ENCODE data around the gene TMPRSS9. TPM values are rescaled to one million over a fixed set of nuclear protein-coding genes. Genes with fewer than 3 reads are reported as not detected.

The TMPRSS9 gene
- total and polyA plus RNA-seq, 2 of the 13 experiments (the other 11 are each of a cell fraction or from before 2014, with no cell fraction given), result 2.5 to 5.2 TPM

- TF ChIP-seq AFF4 (CRISPR knock-in tag; IDR thresholded peaks at IDR 0.05), result no peak
- TF ChIP-seq ARID2 (CRISPR knock-in tag; IDR thresholded peaks at IDR 0.05; ENCODE audit: borderline replicate concordance), result no peak
- no peak for TF ChIP-seq ZNF761 (CRISPR knock-in tag; conservative IDR thresholded peaks at IDR 0.05)
- TF ChIP-seq ZNF142 (CRISPR knock-in tag; IDR thresholded peaks at IDR 0.05), result peak; percentile 74; the same call in 1 of the 2 replicates
- no peak for TF ChIP-seq ARNT (IDR thresholded peaks at IDR 0.05)
- no peak for TF ChIP-seq RELA (CRISPR knock-in tag; IDR thresholded peaks at IDR 0.05)
- TF ChIP-seq THAP8 (CRISPR knock-in tag; IDR thresholded peaks at IDR 0.05; ENCODE audit: borderline replicate concordance), result no peak
- no peak for TF ChIP-seq ZNF589 (CRISPR knock-in tag; conservative IDR thresholded peaks at IDR 0.05)
- TF ChIP-seq ZNF34 (CRISPR knock-in tag; IDR thresholded peaks at IDR 0.05; ENCODE audit: borderline replicate concordance), result peak; percentile 44; the same call in 1 of the 2 replicates
- no peak for TF ChIP-seq NR2F2 (IDR thresholded peaks at IDR 0.05; ENCODE audit: borderline replicate concordance, low read depth)
- peak; percentile 67 for TF ChIP-seq ZNF292 (CRISPR knock-in tag; IDR thresholded peaks at IDR 0.05; ENCODE audit: borderline replicate concordance, low read depth)
- TF ChIP-seq FLYWCH1 (CRISPR knock-in tag; IDR thresholded peaks at IDR 0.05), result no peak
- TF ChIP-seq ERF (CRISPR knock-in tag; IDR thresholded peaks at IDR 0.05), result peak; percentile 87
- peak; percentile 71; the same call in 1 of the 2 replicates for TF ChIP-seq MXD4 (CRISPR knock-in tag; IDR thresholded peaks at IDR 0.05)
- no peak for TF ChIP-seq ZKSCAN1 (IDR thresholded peaks at IDR 0.05; ENCODE audit: low read length)
- TF ChIP-seq ZMYM2 (CRISPR knock-in tag; IDR thresholded peaks at IDR 0.05), result no peak
- no peak for TF ChIP-seq ZNF44 (CRISPR knock-in tag; IDR thresholded peaks at IDR 0.05)
- TF ChIP-seq MTA3 (CRISPR knock-in tag; IDR thresholded peaks at IDR 0.05), result no peak
- TF ChIP-seq SP4 (CRISPR knock-in tag; IDR thresholded peaks at IDR 0.05), result peak; percentile 64; the same call in 1 of the 2 replicates
- no peak for TF ChIP-seq ZNF10 (CRISPR knock-in tag; IDR thresholded peaks at IDR 0.05; ENCODE audit: borderline replicate concordance, low read depth)
- peak; percentile 56; the same call in 1 of the 2 replicates for TF ChIP-seq NCOR1 (IDR thresholded peaks at IDR 0.05; ENCODE audit: borderline replicate concordance, low read length)
Observed at GRCh38 chr19:2416321-2417097, 56.4 kb downstream of the TMPRSS9 start (continued).
